ENCODE measurements around the gene RIC3.

The RIC3 gene

GRCh38 chr11:8126649-8127289, 42.1 kb downstream of the RIC3 start:
- DNase-seq (ENCODE audit: low read depth) = no peak
- no peak overlapping the region for H3K4me3 ChIP-seq (ENCODE audit: low read depth, low read length)
- TF ChIP-seq POLR2A (IDR thresholded peaks at IDR 0.05; ENCODE audit: extremely low read depth, insufficient read length) = no peak
- TF ChIP-seq MAX (IDR thresholded peaks at IDR 0.05; ENCODE audit: low read depth, low read length) = no peak
- no peak for TF ChIP-seq MYC (IDR thresholded peaks at IDR 0.05; ENCODE audit: low read depth, low read length)
- TF ChIP-seq, protein P1, sequence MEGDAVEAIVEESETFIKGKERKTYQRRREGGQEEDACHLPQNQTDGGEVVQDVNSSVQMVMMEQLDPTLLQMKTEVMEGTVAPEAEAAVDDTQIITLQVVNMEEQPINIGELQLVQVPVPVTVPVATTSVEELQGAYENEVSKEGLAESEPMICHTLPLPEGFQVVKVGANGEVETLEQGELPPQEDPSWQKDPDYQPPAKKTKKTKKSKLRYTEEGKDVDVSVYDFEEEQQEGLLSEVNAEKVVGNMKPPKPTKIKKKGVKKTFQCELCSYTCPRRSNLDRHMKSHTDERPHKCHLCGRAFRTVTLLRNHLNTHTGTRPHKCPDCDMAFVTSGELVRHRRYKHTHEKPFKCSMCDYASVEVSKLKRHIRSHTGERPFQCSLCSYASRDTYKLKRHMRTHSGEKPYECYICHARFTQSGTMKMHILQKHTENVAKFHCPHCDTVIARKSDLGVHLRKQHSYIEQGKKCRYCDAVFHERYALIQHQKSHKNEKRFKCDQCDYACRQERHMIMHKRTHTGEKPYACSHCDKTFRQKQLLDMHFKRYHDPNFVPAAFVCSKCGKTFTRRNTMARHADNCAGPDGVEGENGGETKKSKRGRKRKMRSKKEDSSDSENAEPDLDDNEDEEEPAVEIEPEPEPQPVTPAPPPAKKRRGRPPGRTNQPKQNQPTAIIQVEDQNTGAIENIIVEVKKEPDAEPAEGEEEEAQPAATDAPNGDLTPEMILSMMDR (IDR thresholded peaks at IDR 0.05; ENCODE audit: low read depth, low read length) = no peak

- no peak for DNase-seq (ENCODE audit: low read depth)
- H3K4me3 ChIP-seq (ENCODE audit: low read depth, low read length) = no peak overlapping the region
- TF ChIP-seq, protein P1 (IDR thresholded peaks at IDR 0.05; ENCODE audit: low read depth, low read length) = no peak
- TF ChIP-seq MAX (IDR thresholded peaks at IDR 0.05; ENCODE audit: low read depth, low read length) = no peak
- no peak for TF ChIP-seq MYC (IDR thresholded peaks at IDR 0.05; ENCODE audit: low read depth, low read length)
- no peak for TF ChIP-seq POLR2A (IDR thresholded peaks at IDR 0.05; ENCODE audit: extremely low read depth, insufficient read length)
Measured at GRCh38 chr11:8122173-8122764, 46.6 kb downstream of the RIC3 start.

DNA sequence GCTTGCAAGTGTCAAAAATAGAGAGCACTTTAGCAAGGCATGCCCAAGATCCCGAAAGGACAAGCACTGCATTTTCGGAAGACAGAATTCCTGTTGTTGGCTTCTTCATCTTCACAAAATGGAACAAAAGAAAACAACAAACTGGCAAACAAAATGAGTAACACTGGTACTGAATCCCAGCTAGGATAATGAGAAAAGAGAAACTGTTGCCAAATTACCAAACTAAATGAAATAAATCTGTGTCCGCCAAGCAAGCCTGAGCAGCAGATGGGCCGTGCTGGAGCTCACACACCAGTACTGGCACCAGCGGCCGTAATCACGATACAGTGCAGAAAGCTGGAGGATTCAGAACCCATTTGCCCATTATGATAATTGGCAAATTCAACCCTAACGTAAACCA, 57.2 kb downstream of the RIC3 start:
- TF ChIP-seq POLR2A (IDR thresholded peaks at IDR 0.05; ENCODE audit: extremely low read depth, insufficient read length) (no peak), MAX (IDR thresholded peaks at IDR 0.05; ENCODE audit: low read depth, low read length) (no peak), MYC (IDR thresholded peaks at IDR 0.05; ENCODE audit: low read depth, low read length) (no peak)
- TF ChIP-seq, protein P1 (IDR thresholded peaks at IDR 0.05; ENCODE audit: low read depth, low read length) = no peak
- no peak overlapping the region for H3K4me3 ChIP-seq (ENCODE audit: low read depth, low read length)
- no peak for DNase-seq (ENCODE audit: low read depth)

DNA sequence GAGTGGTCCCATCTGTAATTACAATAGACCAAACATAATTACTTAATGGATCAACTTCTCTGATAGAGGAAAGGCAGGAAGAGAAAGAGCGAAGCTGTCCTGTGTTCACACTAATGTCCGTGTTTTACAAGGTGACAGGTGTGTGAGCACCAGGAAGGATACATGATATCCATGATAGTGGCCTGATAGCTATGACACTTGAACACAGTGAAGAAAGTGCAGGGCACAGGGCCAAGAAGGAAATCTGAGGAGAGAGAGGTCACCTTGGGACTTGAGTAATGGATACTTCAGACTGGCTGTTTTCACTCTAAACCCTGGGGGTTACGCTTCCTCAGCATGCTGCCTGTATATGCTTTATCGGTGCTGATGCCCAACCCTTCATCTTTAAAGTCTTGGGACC, 58.4 kb downstream of the RIC3 start:
- DNase-seq (ENCODE audit: low read depth) = no peak
- TF ChIP-seq POLR2A (IDR thresholded peaks at IDR 0.05; ENCODE audit: extremely low read depth, insufficient read length) (no peak), MAX (IDR thresholded peaks at IDR 0.05; ENCODE audit: low read depth, low read length) (no peak), MYC (IDR thresholded peaks at IDR 0.05; ENCODE audit: low read depth, low read length) (no peak)
- TF ChIP-seq, protein P1 (IDR thresholded peaks at IDR 0.05; ENCODE audit: low read depth, low read length) = no peak

DNA sequence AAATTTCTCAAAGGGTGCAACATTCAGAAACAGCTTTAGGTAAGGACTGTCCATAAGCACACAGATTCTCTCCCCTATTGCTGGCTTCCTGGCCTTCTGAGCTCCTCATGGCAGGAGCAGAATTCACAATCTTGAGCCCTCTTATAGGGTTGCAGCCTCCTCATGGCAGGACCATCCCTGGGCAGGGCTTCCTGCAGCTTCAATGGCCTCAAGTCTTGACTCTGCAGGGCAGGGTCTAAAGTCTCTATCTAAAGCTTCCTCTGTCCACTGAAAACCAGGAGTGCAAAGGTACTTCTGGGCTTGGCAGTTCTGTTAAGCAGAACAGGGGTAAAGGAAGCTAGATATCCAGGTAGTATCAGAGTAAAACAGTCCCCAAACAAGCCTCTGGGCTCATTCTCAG, 59.1 kb downstream of the RIC3 start:
- H3K4me3 ChIP-seq (ENCODE audit: low read depth, low read length) = no peak overlapping the region
- TF ChIP-seq MYC (IDR thresholded peaks at IDR 0.05; ENCODE audit: low read depth, low read length) (no peak), MAX (IDR thresholded peaks at IDR 0.05; ENCODE audit: low read depth, low read length) (no peak), POLR2A (IDR thresholded peaks at IDR 0.05; ENCODE audit: extremely low read depth, insufficient read length) (no peak)
- TF ChIP-seq, protein P1 (IDR thresholded peaks at IDR 0.05; ENCODE audit: low read depth, low read length) = no peak
- DNase-seq (ENCODE audit: low read depth) = no peak

More for the DNA sequence above, 58.4 kb downstream of the RIC3 start:
- H3K4me3 ChIP-seq (ENCODE audit: low read depth, low read length) = no peak overlapping the region

All from NB4 (cell line).